HCT116 (cell line): ENCODE results near the gene COBL. TPM values are rescaled to one million over a fixed set of nuclear protein-coding genes. Genes with fewer than 3 reads are reported as not detected.

Experiments used
- ATAC-seq: fragments of 200-7000 bp; cut with Tn5 transposase; 2 replicates; pipeline ENCODE4 v1.9.1; 2020; ENCODE audit warnings: mild to moderate bottlenecking, moderate library complexity
- BruUV-seq: library from RNA; stranded (reverse); fragments of 400-500 nt; replicated peaks from 2 replicates; lab custom pipeline; 2021; lab: Mats Ljungman, UMichigan
- CTCF ChIA-PET: fragments of 300-600 bp; sonication (Branson Sonifier 250); formaldehyde crosslinking; loops from one replicate; lab custom pipeline; 2021; ENCODE audit warnings: antibody characterized with exemption; lab: Charles Lee
- POLR2A ChIA-PET: fragments of 300-600, 350-600 bp; sonication (Branson Sonifier 250); formaldehyde crosslinking; loops from one replicate; lab custom pipeline; 2021; ENCODE audit warnings: antibody characterized with exemption; lab: Charles Lee
- RAD21 ChIA-PET, 2 experiments: fragments of 300-600 bp; sonication (Branson Sonifier 250); formaldehyde crosslinking; loops; one replicate each; lab custom pipeline; 2023; ENCODE audit warnings: low total read pairs in 2 of 2; ENCODE audit not compliant: uncharacterized antibody in 2 of 2, unreplicated experiment in 2 of 2, low non-redundant PET in 1 of 2; lab: Charles Lee
- DNase-seq: peaks from one replicate; pipeline ENCODE4 v3.0.0-alpha.2; 2010; ENCODE audit warnings: low read depth, low spot score
- H2AFZ ChIP-seq: fragments of 200-600 bp; shearing (Covaris generic), sonication (generic); 2 replicates; pipeline ENCODE4 v1.6.1; 2017; ENCODE audit warnings: low read depth, mixed run types, mixed read lengths, antibody characterized with exemption, low read length; ENCODE audit not compliant: poor library complexity, severe bottlenecking
- H3K27ac ChIP-seq: 2 replicates; pipeline ENCODE4 v1.5.1; 2012; ENCODE audit warnings: low read depth, low read length
- H3K27me3 ChIP-seq: fragments of 200-600 bp; sonication (generic); 2 replicates; pipeline ENCODE4 v1.6.1; 2016; ENCODE audit warnings: mixed run types, low read length, mixed read lengths; ENCODE audit not compliant: insufficient read depth
- H3K36me3 ChIP-seq, 2 experiments: fragments of 200-500 bp in 1 of 2; fragments of 200-600 bp in 1 of 2; sonication (Bioruptor generic) in 1 of 2; sonication (generic) in 1 of 2; 2 replicates each; pipeline versions ENCODE4 v1.5.1 to v1.6.1; 2014 to 2016; ENCODE audit warnings: low read length in 2 of 2, inconsistent platforms in 1 of 2, mixed read lengths in 1 of 2, mixed run types in 1 of 2; ENCODE audit not compliant: insufficient read depth in 2 of 2, control insufficient read depth in 1 of 2
- H3K4me1 ChIP-seq, 2 experiments: fragments of 200-600 bp in 1 of 2; sonication (generic) in 1 of 2; 2 replicates each; pipeline versions ENCODE4 v1.5.1 to v1.6.1; 2012 to 2017; ENCODE audit warnings: low read length in 2 of 2, inconsistent platforms in 1 of 2, mild to moderate bottlenecking in 1 of 2, mixed read lengths in 1 of 2, mixed run types in 1 of 2, moderate library complexity in 1 of 2; ENCODE audit not compliant: insufficient read depth in 2 of 2, control insufficient read depth in 1 of 2
- H3K4me2 ChIP-seq: fragments of 200-600 bp; sonication (generic); 2 replicates; pipeline ENCODE4 v1.6.1; 2017; ENCODE audit warnings: mixed run types, low read length, mixed read lengths
- H3K4me3 ChIP-seq, 2 experiments: fragments of 200-600 bp in 1 of 2; sonication (generic) in 1 of 2; replicated peaks in 1 of 2; 2 replicates each; pipeline ENCODE4 v1.5.1; 2011 to 2016; ENCODE audit warnings: low read length in 2 of 2, control low read depth in 1 of 2, low read depth in 1 of 2, mild to moderate bottlenecking in 1 of 2, mixed read lengths in 1 of 2, mixed run types in 1 of 2
- H3K79me2 ChIP-seq: fragments of 200-600 bp; sonication (generic); 2 replicates; pipeline ENCODE4 v1.6.1; 2017; ENCODE audit warnings: mild to moderate bottlenecking, mixed run types, low read length, moderate library complexity, mixed read lengths; ENCODE audit not compliant: insufficient read depth
- H3K9ac ChIP-seq: fragments of 200-600 bp; sonication (generic); 2 replicates; pipeline ENCODE4 v1.6.1; 2016; ENCODE audit warnings: low read length, mixed read lengths
- H3K9me2 ChIP-seq: fragments of 200-600 bp; sonication (generic), shearing (Covaris generic); 2 replicates; pipeline ENCODE4 v1.6.1; 2017; ENCODE audit warnings: mixed run types, mild to moderate bottlenecking, moderate library complexity; ENCODE audit not compliant: insufficient read depth
- H3K9me3 ChIP-seq, 2 experiments: fragments of 200-500 bp in 1 of 2; fragments of 200-600 bp in 1 of 2; sonication (Bioruptor generic) in 1 of 2; sonication (generic) in 1 of 2; 2 replicates each; pipeline ENCODE4 v1.6.1; 2014 to 2017; ENCODE audit warnings: low read length in 2 of 2, mixed read lengths in 2 of 2, inconsistent platforms in 1 of 2, low read depth in 1 of 2, mild to moderate bottlenecking in 1 of 2, mixed run types in 1 of 2, moderate library complexity in 1 of 2; ENCODE audit not compliant: control insufficient read depth in 1 of 2, insufficient read depth in 1 of 2
- H4K20me1 ChIP-seq: fragments of 200-600 bp; sonication (generic), shearing (Covaris generic); 2 replicates; pipeline ENCODE4 v1.6.1; 2017; ENCODE audit warnings: mixed run types, mild to moderate bottlenecking, moderate library complexity; ENCODE audit not compliant: insufficient read depth
- CEBPB ChIP-seq: IDR thresholded peaks from 2 replicates; pipeline ENCODE4 v1.6.1; 2012; ENCODE audit warnings: low read depth
- CTCF ChIP-seq, 3 experiments: fragments of 200-600 bp in 1 of 3; sonication (generic) in 1 of 3; IDR thresholded peaks in 2 of 3; conservative IDR thresholded peaks in 1 of 3; 2 replicates each; pipeline ENCODE4 v1.5.1; 2012 to 2017; ENCODE audit warnings: low read depth in 2 of 3, low read length in 2 of 3, antibody characterized with exemption in 1 of 3, borderline replicate concordance in 1 of 3, control low read depth in 1 of 3, mild to moderate bottlenecking in 1 of 3, mixed read lengths in 1 of 3, mixed run types in 1 of 3, moderate library complexity in 1 of 3; ENCODE audit not compliant: insufficient read depth in 1 of 3
- EGR1 ChIP-seq: IDR thresholded peaks from 2 replicates; pipeline ENCODE4 v1.6.1; 2012; ENCODE audit warnings: low read depth
- ELF1 ChIP-seq: IDR thresholded peaks from 2 replicates; pipeline ENCODE4 v1.6.1; 2012; ENCODE audit warnings: low read depth, borderline replicate concordance
- EZH2 ChIP-seq: fragments of 200-600 bp; sonication (generic); IDR thresholded peaks from 2 replicates; pipeline ENCODE4 v1.6.1; 2017; ENCODE audit warnings: antibody characterized with exemption, mixed run types
- EZH2phosphoT487 ChIP-seq: fragments of 200-600 bp; IDR thresholded peaks from 2 replicates; pipeline ENCODE4 v1.6.1; 2018; ENCODE audit warnings: antibody characterized with exemption, borderline replicate concordance
- FOSL1 ChIP-seq: IDR thresholded peaks from 2 replicates; pipeline ENCODE4 v1.6.1; 2012; ENCODE audit warnings: low read depth
- JUND ChIP-seq: IDR thresholded peaks from 2 replicates; pipeline ENCODE4 v1.6.1; 2012
- POLR2A ChIP-seq: IDR thresholded peaks from 2 replicates; pipeline ENCODE4 v1.7.0; 2011; ENCODE audit warnings: borderline replicate concordance; ENCODE audit not compliant: insufficient read depth, insufficient read length; ENCODE audit errors: extremely low read depth
- POLR2AphosphoS5 ChIP-seq: IDR thresholded peaks from 2 replicates; pipeline ENCODE4 v1.6.1; 2011; ENCODE audit warnings: mild to moderate bottlenecking, low read depth, low read length, moderate library complexity
- RAD21 ChIP-seq: IDR thresholded peaks from 2 replicates; pipeline ENCODE4 v1.6.1; 2012; ENCODE audit warnings: low read depth, mild to moderate bottlenecking
- SIN3A ChIP-seq: IDR thresholded peaks from 2 replicates; pipeline ENCODE4 v1.6.1; 2012; ENCODE audit warnings: low read depth
- SP1 ChIP-seq: IDR thresholded peaks from 2 replicates; pipeline ENCODE4 v1.6.1; 2012; ENCODE audit warnings: low read depth
- SRF ChIP-seq: IDR thresholded peaks from 2 replicates; pipeline ENCODE4 v1.6.1; 2012; ENCODE audit warnings: low read depth
- TCF7L2 ChIP-seq: IDR thresholded peaks from 2 replicates; pipeline ENCODE4 v1.7.0; 2011; ENCODE audit warnings: borderline replicate concordance, inconsistent platforms; ENCODE audit not compliant: insufficient read depth, insufficient read length; ENCODE audit errors: extremely low read depth
- YY1 ChIP-seq: IDR thresholded peaks from 2 replicates; pipeline ENCODE4 v1.6.1; 2011; ENCODE audit warnings: low read length, low read depth, moderate library complexity, mild to moderate bottlenecking; ENCODE audit not compliant: insufficient replicate concordance; ENCODE audit errors: extremely low read depth
- ZFX ChIP-seq: fragments of 450-650 bp; IDR thresholded peaks from 2 replicates; pipeline ENCODE4 v1.6.1; 2017
- ZNF274 ChIP-seq: fragments of 200-500 bp; sonication (Bioruptor generic); IDR thresholded peaks from 2 replicates; pipeline ENCODE4 v1.6.1; 2014; ENCODE audit warnings: mild to moderate bottlenecking, low read depth, low read length, inconsistent platforms
- intact Hi-C: fragments of 100-400 bp; cut with micrococcal nuclease; formaldehyde crosslinking; loops from 2 replicates; pipeline ENCODE4 v1.10.0; 2022
- total RNA-seq: library from RNA; stranded (reverse); gene quantifications from one replicate; pipeline ENCODE4 v1.2.1, GENCODE V29; 2021; ENCODE audit not compliant: unreplicated experiment
- TF ChIP-seq, protein P1 (sequence below): IDR thresholded peaks from 2 replicates; pipeline ENCODE4 v1.6.1; 2012; ENCODE audit warnings: low read depth

COBL gene
- total RNA-seq, 1 experiment from 2014 or later, result 19.3 TPM

- no peaks in the 10 kb centered on the region for H3K4me1 ChIP-seq
- no peaks in the 10 kb centered on the region for H3K79me2 ChIP-seq
- RAD21 ChIA-PET, result no interaction called here
- no peak for DNase-seq
- H3K9me2 ChIP-seq, result no peaks in the 10 kb centered on the region
- CTCF ChIA-PET, result no interaction called here
- TF ChIP-seq JUND, result no peak
- no peak for TF ChIP-seq POLR2A
- no peak for TF ChIP-seq POLR2AphosphoS5
- TF ChIP-seq CTCF (IDR thresholded peaks at IDR 0.05 in 2 of 3, conservative IDR thresholded peaks at IDR 0.05 in 1 of 3; ENCODE audit: borderline replicate concordance in 1 of 3, insufficient read depth in 1 of 3, low read depth in 2 of 3, low read length in 2 of 3), result no peak
- no peak for TF ChIP-seq EZH2phosphoT487
- no peak for TF ChIP-seq SP1
- no peak for TF ChIP-seq FOSL1
- TF ChIP-seq RAD21, result no peak
- TF ChIP-seq SIN3A, result no peak
- no peak for TF ChIP-seq EZH2
- TF ChIP-seq YY1, result no peak
- TF ChIP-seq, protein P1, sequence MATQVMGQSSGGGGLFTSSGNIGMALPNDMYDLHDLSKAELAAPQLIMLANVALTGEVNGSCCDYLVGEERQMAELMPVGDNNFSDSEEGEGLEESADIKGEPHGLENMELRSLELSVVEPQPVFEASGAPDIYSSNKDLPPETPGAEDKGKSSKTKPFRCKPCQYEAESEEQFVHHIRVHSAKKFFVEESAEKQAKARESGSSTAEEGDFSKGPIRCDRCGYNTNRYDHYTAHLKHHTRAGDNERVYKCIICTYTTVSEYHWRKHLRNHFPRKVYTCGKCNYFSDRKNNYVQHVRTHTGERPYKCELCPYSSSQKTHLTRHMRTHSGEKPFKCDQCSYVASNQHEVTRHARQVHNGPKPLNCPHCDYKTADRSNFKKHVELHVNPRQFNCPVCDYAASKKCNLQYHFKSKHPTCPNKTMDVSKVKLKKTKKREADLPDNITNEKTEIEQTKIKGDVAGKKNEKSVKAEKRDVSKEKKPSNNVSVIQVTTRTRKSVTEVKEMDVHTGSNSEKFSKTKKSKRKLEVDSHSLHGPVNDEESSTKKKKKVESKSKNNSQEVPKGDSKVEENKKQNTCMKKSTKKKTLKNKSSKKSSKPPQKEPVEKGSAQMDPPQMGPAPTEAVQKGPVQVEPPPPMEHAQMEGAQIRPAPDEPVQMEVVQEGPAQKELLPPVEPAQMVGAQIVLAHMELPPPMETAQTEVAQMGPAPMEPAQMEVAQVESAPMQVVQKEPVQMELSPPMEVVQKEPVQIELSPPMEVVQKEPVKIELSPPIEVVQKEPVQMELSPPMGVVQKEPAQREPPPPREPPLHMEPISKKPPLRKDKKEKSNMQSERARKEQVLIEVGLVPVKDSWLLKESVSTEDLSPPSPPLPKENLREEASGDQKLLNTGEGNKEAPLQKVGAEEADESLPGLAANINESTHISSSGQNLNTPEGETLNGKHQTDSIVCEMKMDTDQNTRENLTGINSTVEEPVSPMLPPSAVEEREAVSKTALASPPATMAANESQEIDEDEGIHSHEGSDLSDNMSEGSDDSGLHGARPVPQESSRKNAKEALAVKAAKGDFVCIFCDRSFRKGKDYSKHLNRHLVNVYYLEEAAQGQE, result no peak
- TF ChIP-seq ELF1, result no peak
- no peak for TF ChIP-seq SRF
- TF ChIP-seq EGR1, result no peak
- no peak for TF ChIP-seq CEBPB
- no peak for TF ChIP-seq ZNF274
- no peak for TF ChIP-seq ZFX
- no peak for TF ChIP-seq TCF7L2
- no TSS peak for BruUV-seq
- no peak overlapping the region for H3K27ac ChIP-seq
- POLR2A ChIA-PET, result no interaction called here
- H3K4me3 ChIP-seq, result no peak overlapping the region
- no peak overlapping the region for H3K9ac ChIP-seq
- H2AFZ ChIP-seq, result no peak overlapping the region
- peaks cover 0 to 5% of the 10 kb centered on the region in 2 experiments; a peak in 1 of 4 replicates for H3K9me3 ChIP-seq
- no peak overlapping the region for H3K4me2 ChIP-seq
- ATAC-seq, result no peak
- no peaks in the 10 kb centered on the region for H3K36me3 ChIP-seq
- intact Hi-C loops, result no loop called here
- no peaks in the 10 kb centered on the region for H3K27me3 ChIP-seq
- no peaks in the 10 kb centered on the region for H4K20me1 ChIP-seq
These were observed 202.1 kb downstream of the COBL start for GRCh38 chr7:51114501-51114900.
